Occipital lobe (tissue), 2 donors: Measurements from ENCODE around the gene ZC3H12D. TPM values are rescaled to one million over a fixed set of nuclear protein-coding genes. Genes with fewer than 3 reads are reported as not detected.
"Not testable (repeated sequence)": the region's sequence is repeated elsewhere in the genome, so short reads cannot be mapped to it uniquely, and the experiment has no call there.

Experiments
- DNase-seq: peaks from one replicate; lab custom pipeline; 2025; lab: John Stamatoyannopoulos, UW
- total RNA-seq: library from RNA; depleted of rRNA; stranded (reverse); fragments of >200 nt; gene quantifications from one replicate; pipeline ENCODE4 v1.2.3, GENCODE V29; 2014

The ZC3H12D gene
- total RNA-seq, 1 donor from 2014 or later = 1.1 TPM

DNA sequence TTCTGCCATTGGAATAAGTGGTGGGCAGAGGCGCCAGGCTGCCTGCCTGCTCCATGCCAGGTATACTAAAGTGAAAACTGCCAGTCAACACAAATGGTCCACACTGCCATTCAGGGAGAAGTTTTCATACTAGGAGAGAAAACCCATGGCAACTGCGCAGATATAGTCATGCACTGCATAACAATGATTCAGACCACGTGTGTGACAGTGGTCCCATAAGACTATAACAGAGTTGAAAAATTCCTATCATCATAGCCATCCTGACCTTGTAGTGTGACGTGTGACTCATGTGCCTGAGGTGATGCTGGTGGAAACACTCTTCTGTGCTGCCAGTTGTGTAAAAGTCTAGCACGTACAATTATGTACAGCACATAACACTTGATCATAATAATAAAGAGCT lies 25.1 kb downstream of the ZC3H12D start:
- no peak for DNase-seq

DNA sequence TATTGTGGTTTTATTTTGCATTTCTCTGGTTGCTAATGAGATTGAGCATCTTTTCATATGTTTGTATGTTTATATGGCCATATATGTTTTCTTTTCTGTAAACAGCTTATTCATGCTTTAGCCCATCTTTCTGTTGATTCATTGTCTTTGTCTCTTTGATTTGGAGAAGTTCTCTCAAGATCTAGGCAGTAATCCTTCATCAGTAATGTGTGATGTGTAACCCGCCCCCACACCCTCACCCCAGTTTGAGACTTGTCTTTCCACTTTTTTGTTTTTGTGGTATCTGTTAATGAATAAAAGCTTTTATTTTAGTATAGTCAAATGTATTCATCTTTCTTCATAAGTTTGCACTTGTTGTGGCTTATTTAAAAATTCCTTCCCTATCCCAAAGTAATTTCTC lies 26.0 kb downstream of the ZC3H12D start:
- DNase-seq = no peak

GRCh38 chr6:149458196-149458595 lies 26.6 kb downstream of the ZC3H12D start:
- DNase-seq = no peak

DNA sequence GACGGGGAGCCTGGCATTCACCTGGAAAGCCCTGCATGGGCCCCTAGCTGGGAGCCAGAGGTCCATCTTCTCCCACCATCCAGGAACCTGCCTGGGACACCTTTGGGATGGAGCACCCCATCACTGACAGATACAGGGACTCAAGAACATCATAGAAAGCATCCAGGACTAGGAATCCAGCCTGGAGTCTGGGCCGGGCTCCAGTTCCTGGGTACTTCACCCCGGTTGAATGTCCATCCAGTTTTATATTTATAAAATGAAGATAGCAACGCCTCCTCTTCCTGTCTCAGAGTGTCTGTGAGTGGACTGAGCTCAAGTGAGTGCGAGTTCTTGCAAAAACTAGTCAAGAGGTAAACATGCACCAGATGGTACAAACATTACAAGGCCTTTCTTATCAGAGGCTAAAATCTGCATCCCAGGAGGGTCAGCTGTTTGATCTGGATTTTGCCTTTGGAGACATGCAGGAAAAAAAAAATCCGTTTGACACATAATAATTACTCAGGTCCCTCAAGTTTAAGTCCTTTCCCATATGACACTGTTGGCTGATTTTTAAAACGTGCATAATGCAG lies 27.4 kb downstream of the ZC3H12D start:
- no peak for DNase-seq

DNA sequence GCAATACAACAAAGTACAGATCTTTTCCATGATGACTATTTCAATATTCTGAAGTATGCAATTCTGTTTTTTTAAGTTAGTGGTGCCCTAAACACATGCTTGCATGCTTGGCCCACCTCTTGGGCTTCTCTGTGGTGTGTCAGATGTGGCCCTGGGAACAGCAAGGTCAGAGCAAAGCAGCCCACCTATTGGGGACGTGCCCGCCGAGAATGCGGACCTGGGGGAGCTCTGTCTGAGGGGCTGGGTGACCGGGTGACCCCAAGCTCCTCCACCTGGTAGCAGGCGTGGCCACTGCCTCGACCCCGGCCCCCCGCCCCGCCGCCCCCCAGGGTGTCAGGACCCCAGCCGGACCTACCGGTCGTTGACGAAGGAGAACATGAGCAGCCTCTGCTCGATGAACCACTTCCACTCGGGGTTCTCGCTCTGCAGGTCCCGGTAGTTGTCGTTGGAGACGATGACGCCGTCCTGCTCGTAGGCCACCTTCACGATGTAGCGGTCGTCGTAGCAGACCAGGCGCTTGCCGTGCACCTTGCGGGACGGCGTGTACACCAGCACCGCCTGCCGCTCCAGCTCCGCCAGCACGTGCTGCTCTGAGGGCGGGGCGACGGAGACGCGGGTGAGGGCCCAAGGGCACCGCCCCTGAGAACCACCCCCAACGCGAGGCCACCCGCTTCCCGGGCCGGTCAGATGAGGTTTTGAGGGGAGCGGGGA lies 28.3 kb downstream of the ZC3H12D start:
- DNase-seq = no peak

GRCh38 chr6:149455031-149455732 lies 29.6 kb downstream of the ZC3H12D start:
- no peak for DNase-seq

DNA sequence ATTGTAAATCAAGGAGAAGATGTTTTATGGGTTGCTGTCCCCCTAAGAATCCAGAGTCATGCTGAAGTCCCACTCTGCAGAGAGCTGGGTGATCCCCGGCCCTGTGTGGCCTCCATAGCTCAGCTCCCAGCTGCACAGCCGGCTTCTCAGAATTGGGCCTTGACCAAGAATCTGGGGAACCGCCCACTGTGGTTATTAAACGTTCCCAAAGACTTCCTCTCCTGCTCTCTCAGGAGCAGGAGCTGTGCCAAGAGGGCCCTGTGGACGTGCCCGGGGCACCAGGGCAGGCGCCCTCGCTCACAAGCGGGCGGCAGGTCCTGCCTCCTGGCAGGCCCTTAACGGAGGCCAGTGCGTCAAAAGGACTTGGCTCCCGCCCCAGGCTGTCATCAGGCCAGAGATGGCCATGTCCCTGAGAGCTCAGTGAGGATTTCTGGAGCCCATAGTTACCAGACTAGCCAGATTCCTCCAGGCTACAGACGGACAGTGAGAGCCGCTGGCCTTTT lies 30.4 kb downstream of the ZC3H12D start:
- peak; percentile 78 for DNase-seq

DNA sequence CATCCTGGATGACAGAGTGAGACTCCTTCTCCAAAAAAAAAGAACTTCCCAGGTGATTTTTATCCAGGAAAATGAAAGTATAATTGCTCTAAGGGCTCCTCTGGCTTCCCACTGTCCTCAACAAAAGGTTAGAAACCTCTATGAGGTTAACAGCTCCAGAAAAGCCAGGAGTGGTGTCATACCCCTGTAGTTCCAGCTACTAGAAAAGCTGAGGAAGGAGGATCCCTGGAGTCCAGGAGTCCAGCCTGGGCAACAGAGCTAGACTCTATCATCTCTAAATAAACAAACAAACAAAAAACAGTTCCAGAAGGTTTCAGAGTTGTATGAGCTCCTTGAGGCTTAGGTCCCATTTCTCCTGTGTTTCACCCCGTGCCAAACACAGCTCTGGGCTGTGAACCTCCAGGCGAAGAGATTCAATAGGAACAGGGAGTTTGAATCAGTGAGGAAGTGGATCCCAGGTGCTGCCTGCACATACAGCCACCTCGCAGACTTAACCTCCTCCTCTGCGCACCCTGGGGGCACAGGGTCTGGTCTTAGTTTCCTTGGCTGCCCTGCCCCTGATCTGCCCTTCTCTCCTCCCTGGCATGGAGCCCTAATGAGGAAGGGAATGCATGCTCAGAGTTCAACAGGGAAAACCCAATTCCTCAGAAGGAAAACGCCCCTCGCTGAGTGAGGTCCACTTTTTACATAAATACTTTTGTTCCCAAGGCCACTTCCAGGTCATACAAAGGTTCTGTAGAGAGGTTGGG lies 31.0 kb downstream of the ZC3H12D start:
- no peak for DNase-seq

DNA sequence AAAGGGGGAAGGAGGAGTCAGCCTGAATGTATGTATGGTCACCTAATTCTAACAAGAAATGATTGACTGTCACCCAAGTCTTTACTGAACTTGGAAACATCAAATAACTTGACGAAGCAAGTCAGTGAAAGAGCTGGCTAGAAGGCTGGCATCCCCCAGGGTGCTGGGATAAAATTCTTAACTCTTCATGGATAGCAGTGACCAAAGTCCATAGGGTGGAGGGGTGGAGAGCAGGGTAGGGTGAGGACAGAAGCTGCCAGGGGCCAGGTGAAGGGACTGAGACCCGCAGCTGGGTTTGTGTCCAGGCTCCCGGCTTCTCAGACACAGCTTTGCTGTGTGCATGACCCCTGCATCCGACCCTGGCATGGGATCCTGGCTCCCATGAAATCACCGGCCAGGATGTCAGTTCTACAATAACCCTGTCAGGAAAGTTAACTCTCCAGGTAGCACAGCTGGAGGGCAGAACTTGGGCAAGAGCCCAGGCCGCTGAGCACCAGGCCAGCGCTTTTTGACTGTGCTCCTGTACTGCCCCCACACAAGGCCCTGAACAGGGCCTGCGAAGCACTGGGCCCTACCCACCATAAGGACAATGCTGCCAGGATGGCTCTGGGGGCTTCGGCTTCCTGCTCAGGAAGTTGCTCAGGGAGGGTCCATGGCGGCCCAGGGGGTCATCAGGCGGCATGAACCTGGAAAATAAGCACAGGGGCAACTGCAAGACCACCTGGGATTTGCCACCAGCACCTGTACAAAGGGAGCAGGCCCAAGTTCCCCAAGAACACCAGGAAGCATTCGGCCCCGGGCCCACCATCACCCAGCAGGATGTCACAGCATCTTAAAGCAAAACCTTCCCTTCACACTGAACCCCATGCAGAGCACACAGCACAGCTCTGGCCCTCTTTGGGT lies 32.5 kb downstream of the ZC3H12D start:
- no peak for DNase-seq

DNA sequence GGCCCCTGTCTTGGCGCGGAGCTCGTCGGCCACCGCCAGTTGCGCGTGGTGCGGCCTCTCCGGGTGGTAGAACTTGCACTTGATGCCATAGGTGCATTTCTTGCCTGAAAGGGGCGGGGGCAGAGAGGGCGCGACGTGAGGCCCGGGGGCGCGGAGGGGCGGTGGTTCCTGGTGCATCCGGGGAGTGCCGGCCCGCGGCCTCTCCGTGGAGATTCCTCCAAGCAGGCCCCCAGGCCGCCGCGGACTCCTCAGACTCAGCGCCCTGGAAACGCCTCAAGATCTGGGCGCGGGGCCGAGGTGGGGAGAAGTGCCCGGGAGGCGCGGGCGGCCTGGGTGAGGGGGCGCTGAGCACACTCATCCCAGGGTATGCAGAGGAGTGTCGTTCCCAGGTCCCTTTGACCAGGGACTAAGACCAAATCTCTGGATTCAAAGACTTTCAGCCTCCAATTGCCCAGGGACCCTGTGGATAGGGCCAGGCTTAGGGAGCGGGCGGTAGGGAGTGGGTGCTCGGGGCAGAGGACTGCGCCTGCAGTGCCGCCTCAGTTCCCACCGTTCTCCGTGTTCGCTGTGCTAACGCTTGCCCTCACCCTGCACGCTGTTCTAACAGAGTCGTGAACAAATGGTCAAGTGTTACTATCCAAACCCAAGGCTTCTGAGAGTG lies 33.3 kb downstream of the ZC3H12D start:
- DNase-seq = no peak

- DNase-seq = peak; percentile 24
Measured at GRCh38 chr6:149450679-149451375, 34.0 kb downstream of the ZC3H12D start.

- DNase-seq = no peak
Measured at GRCh38 chr6:149449831-149450678, 34.8 kb downstream of the ZC3H12D start.

DNA sequence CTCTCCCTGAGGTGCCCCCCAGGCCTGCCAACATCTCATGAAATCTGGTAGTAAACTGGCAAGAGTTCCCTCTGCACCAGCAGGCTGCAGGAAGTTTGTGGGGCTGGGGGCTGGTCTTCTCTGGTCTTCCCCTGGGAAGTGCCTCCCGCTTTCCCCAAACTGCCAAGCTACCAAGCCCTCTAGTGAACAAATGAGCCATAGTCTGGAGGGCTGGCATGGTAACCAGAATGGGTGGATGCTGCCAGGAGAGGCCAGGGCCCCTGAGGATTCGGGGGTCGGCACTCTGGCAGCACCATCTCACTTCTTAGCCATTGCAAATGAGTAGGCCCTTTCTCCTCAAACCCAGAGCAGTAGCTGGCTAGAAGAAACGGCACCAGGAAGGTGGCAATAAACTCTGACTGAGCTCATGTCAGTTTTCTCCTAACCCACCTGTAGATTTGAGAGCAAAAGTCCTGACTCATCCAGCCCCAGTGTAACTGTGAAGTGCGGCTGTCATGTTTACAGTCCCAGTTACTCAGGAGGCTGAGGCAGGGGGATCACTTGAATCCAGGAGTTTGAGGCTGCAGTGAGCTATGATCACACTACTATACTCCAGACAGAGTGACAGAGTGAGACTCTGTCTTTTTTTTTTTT lies 35.9 kb downstream of the ZC3H12D start:
- no peak for DNase-seq

DNA sequence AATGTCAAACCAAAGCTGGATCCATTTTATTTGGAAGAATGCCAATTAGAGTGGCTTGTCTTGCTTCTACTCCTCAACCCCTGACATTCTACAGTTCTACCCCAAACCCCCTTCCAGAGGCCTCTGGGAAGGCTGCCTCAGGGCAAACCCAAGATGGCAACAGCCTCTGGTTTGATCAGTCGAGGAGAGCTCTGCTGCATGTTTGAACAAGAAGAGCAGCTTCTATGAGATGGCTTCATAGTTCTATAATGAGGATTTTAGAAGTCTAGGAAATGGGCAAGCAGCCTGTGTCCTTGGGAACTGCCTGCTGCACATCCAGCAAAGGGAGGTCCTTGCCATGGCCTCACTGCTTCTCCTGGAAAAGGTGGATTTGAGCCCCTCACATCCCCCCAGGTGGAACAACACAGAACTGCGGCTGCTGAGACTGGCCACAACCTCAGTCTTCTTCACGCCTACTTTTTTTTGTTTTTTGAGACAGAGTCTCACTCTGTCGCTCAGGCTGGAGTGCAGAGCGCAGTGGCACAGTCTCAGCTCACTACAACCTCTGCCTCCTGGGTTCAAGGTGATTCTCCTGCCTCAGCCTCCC lies 37.9 kb downstream of the ZC3H12D start:
- DNase-seq = no peak

GRCh38 chr6:149445573-149445972 lies 39.2 kb downstream of the ZC3H12D start:
- DNase-seq = no peak

- no peak for DNase-seq
Measured at GRCh38 chr6:149445095-149445466, 39.7 kb downstream of the ZC3H12D start.

GRCh38 chr6:149444360-149445094 lies 40.3 kb downstream of the ZC3H12D start:
- DNase-seq = not testable (repeated sequence)
